HEK293 (cell line): ENCODE results near the gene ATP8A2.

Experiments used
- BCL11A ChIP-seq: fragments of 450-650 bp; formaldehyde crosslinking; IDR thresholded peaks from 2 replicates; pipeline ENCODE4 v1.5.1; 2016; ENCODE audit warnings: low read depth, missing biosample characterization, missing genetic modification characterization
- SCRT1 ChIP-seq: fragments of 450-650 bp; formaldehyde crosslinking; IDR thresholded peaks from 2 replicates; pipeline ENCODE4 v1.5.1; 2016; ENCODE audit warnings: missing biosample characterization, missing genetic modification characterization, borderline replicate concordance
- ZNF138 ChIP-seq: fragments of 450-650 bp; formaldehyde crosslinking; IDR thresholded peaks from 2 replicates; pipeline ENCODE4 v1.5.1; 2016; ENCODE audit warnings: missing biosample characterization, missing genetic modification characterization, borderline replicate concordance
- ZNF24 ChIP-seq: fragments of 450-650 bp; formaldehyde crosslinking; IDR thresholded peaks from 2 replicates; pipeline ENCODE4 v1.5.1; 2016; ENCODE audit warnings: missing biosample characterization, missing genetic modification characterization
- ZNF292 ChIP-seq: fragments of 450-650 bp; formaldehyde crosslinking; IDR thresholded peaks from 2 replicates; pipeline ENCODE4 v1.5.1; 2016; ENCODE audit warnings: low read depth, missing biosample characterization, missing genetic modification characterization, borderline replicate concordance
- ZNF76 ChIP-seq: fragments of 450-650 bp; formaldehyde crosslinking; IDR thresholded peaks from 2 replicates; pipeline ENCODE4; 2016; ENCODE audit warnings: low read depth, missing biosample characterization, missing genetic modification characterization, borderline replicate concordance
- TF ChIP-seq, protein P1 (sequence below): fragments of 450-650 bp; formaldehyde crosslinking; IDR thresholded peaks from 2 replicates; pipeline ENCODE4 v1.5.1; 2016; ENCODE audit warnings: missing biosample characterization, missing genetic modification characterization
- TF ChIP-seq, protein P2 (sequence below): fragments of 450-650 bp; formaldehyde crosslinking; IDR thresholded peaks from 2 replicates; pipeline ENCODE4 v1.5.1; 2016; ENCODE audit warnings: missing biosample characterization, missing genetic modification characterization
- TF ChIP-seq, protein P3 (sequence below): fragments of 450-650 bp; formaldehyde crosslinking; IDR thresholded peaks from 2 replicates; pipeline ENCODE4 v1.5.1; 2016; ENCODE audit warnings: missing biosample characterization, missing genetic modification characterization
- TF ChIP-seq, protein P4 (sequence below): sonication (generic); formaldehyde crosslinking; IDR thresholded peaks from 2 replicates; pipeline ENCODE4 v1.8.1; 2022; ENCODE audit warnings: mild to moderate bottlenecking, moderate library complexity, missing genetic modification reagents

DNA sequence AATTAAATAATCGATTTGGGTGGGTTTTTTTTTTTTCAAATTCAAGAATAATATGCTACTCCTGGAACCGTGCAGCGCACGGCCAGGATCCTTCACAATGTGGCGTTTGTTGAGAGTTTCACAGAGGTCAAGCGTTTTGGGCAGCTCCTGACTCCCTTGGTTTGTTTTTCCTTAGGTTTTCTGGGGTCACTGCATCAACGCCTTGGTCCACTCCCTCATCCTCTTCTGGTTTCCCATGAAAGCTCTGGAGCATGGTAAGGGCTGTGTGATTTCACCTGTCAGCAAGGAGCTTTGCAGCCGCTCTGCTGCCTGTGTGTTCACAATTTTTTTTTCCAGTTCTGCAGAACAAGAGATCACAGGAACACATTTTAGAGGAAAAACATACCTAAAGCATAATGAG lies 467.6 kb downstream of the ATP8A2 start:
- TF ChIP-seq, protein P1, sequence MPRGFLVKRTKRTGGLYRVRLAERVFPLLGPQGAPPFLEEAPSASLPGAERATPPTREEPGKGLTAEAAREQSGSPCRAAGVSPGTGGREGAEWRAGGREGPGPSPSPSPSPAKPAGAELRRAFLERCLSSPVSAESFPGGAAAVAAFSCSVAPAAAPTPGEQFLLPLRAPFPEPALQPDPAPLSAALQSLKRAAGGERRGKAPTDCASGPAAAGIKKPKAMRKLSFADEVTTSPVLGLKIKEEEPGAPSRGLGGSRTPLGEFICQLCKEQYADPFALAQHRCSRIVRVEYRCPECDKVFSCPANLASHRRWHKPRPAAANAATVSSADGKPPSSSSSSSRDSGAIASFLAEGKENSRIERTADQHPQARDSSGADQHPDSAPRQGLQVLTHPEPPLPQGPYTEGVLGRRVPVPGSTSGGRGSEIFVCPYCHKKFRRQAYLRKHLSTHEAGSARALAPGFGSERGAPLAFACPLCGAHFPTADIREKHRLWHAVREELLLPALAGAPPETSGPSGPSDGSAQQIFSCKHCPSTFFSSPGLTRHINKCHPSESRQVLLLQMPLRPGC, result no peak
- TF ChIP-seq SCRT1 (tag by site-specific recombination) (no peak), ZNF76 (no peak), ZNF138 (tag by site-specific recombination) (no peak), ZNF292 (no peak), ZNF24 (no peak), BCL11A (tag by site-specific recombination) (no peak)
- TF ChIP-seq, protein P2, sequence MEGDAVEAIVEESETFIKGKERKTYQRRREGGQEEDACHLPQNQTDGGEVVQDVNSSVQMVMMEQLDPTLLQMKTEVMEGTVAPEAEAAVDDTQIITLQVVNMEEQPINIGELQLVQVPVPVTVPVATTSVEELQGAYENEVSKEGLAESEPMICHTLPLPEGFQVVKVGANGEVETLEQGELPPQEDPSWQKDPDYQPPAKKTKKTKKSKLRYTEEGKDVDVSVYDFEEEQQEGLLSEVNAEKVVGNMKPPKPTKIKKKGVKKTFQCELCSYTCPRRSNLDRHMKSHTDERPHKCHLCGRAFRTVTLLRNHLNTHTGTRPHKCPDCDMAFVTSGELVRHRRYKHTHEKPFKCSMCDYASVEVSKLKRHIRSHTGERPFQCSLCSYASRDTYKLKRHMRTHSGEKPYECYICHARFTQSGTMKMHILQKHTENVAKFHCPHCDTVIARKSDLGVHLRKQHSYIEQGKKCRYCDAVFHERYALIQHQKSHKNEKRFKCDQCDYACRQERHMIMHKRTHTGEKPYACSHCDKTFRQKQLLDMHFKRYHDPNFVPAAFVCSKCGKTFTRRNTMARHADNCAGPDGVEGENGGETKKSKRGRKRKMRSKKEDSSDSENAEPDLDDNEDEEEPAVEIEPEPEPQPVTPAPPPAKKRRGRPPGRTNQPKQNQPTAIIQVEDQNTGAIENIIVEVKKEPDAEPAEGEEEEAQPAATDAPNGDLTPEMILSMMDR, result no peak
- TF ChIP-seq, protein P3, sequence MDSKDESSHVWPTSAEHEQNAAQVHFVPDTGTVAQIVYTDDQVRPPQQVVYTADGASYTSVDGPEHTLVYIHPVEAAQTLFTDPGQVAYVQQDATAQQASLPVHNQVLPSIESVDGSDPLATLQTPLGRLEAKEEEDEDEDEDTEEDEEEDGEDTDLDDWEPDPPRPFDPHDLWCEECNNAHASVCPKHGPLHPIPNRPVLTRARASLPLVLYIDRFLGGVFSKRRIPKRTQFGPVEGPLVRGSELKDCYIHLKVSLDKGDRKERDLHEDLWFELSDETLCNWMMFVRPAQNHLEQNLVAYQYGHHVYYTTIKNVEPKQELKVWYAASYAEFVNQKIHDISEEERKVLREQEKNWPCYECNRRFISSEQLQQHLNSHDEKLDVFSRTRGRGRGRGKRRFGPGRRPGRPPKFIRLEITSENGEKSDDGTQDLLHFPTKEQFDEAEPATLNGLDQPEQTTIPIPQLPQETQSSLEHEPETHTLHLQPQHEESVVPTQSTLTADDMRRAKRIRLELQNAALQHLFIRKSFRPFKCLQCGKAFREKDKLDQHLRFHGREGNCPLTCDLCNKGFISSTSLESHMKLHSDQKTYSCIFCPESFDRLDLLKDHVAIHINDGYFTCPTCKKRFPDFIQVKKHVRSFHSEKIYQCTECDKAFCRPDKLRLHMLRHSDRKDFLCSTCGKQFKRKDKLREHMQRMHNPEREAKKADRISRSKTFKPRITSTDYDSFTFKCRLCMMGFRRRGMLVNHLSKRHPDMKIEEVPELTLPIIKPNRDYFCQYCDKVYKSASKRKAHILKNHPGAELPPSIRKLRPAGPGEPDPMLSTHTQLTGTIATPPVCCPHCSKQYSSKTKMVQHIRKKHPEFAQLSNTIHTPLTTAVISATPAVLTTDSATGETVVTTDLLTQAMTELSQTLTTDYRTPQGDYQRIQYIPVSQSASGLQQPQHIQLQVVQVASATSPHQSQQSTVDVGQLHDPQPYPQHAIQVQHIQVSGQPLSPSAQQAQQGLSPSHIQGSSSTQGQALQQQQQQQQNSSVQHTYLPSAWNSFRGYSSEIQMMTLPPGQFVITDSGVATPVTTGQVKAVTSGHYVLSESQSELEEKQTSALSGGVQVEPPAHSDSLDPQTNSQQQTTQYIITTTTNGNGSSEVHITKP (tag by site-specific recombination), result no peak
- TF ChIP-seq, protein P4, sequence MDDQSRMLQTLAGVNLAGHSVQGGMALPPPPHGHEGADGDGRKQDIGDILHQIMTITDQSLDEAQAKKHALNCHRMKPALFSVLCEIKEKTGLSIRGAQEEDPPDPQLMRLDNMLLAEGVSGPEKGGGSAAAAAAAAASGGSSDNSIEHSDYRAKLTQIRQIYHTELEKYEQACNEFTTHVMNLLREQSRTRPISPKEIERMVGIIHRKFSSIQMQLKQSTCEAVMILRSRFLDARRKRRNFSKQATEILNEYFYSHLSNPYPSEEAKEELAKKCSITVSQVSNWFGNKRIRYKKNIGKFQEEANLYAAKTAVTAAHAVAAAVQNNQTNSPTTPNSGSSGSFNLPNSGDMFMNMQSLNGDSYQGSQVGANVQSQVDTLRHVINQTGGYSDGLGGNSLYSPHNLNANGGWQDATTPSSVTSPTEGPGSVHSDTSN (CRISPR knock-in tag), result no peak
